Natural killer cell (primary cell): ENCODE results near the gene LY6G6F. TPM values are rescaled to one million over a fixed set of nuclear protein-coding genes. Genes with fewer than 3 reads are reported as not detected.
A peak's percentile ranks its signal among the peaks of the same experiment; 100 is the strongest.

Source experiments
- ATAC-seq, 3 donors: fragments of 150-1000 bp in 2 of 3; fragments of 200-7000 bp in 1 of 3; cut with Tn5 transposase; 1 replicate in 1 of 3; 2 replicates in 2 of 3; pipeline ENCODE4 v1.10.0; 2021; ENCODE audit warnings: mild to moderate bottlenecking in 2 of 3, moderate library complexity in 2 of 3
- DNase-seq, 2 donors: peaks; one replicate each; pipeline versions ENCODE4 v3.0.0 to v3.0.0-alpha.2; 2013 to 2021; ENCODE audit warnings: mixed read lengths in 1 of 2
- H3K27ac ChIP-seq: one replicate; pipeline ENCODE4 v1.5.1; 2013; ENCODE audit warnings: mild to moderate bottlenecking, low read length
- H3K27me3 ChIP-seq: one replicate; pipeline ENCODE4 v1.6.1; 2013; ENCODE audit warnings: low read length; ENCODE audit not compliant: control insufficient read depth, insufficient read depth
- H3K36me3 ChIP-seq: one replicate; pipeline ENCODE4 v1.6.1; 2013; ENCODE audit warnings: low read length; ENCODE audit not compliant: control insufficient read depth, insufficient read depth
- H3K4me1 ChIP-seq: one replicate; pipeline ENCODE4 v1.6.1; 2013; ENCODE audit warnings: low read length; ENCODE audit not compliant: control insufficient read depth, insufficient read depth
- H3K4me3 ChIP-seq: one replicate; pipeline ENCODE4 v1.5.1; 2013; ENCODE audit warnings: low read length
- H3K9me3 ChIP-seq: one replicate; pipeline ENCODE4 v1.6.1; 2013; ENCODE audit warnings: low read length; ENCODE audit not compliant: control insufficient read depth, insufficient read depth
- H3K27ac Mint-ChIP-seq, 2 donors: one replicate each; pipeline ENCODE4 v1.8.0; 2022; ENCODE audit warnings: mild to moderate bottlenecking in 2 of 2, mixed read lengths in 2 of 2, moderate library complexity in 1 of 2
- H3K27me3 Mint-ChIP-seq, 2 donors: one replicate each; pipeline ENCODE4 v1.8.0; 2022; ENCODE audit warnings: low read depth in 2 of 2, mixed read lengths in 2 of 2
- H3K36me3 Mint-ChIP-seq: one replicate; pipeline ENCODE4 v1.8.0; 2022; ENCODE audit warnings: mixed read lengths
- H3K4me1 Mint-ChIP-seq, 2 donors: one replicate each; pipeline ENCODE4 v1.8.0; 2022; ENCODE audit warnings: mixed read lengths in 2 of 2
- H3K4me3 Mint-ChIP-seq: one replicate; pipeline ENCODE4 v1.8.0; 2022; ENCODE audit warnings: mild to moderate bottlenecking, moderate library complexity, mixed read lengths
- H3K9me3 Mint-ChIP-seq, 2 donors: one replicate each; pipeline ENCODE4 v1.8.0; 2022; ENCODE audit warnings: mixed read lengths in 2 of 2
- WGBS: methylation state at CpG from one replicate; pipeline ENCODE4 v1.1.7; 2013; ENCODE audit warnings: missing lambda C conversion rate; ENCODE audit not compliant: insufficient coverage; 5-methylcytosine and 5-hydroxymethylcytosine counted together
- intact Hi-C: fragments of 100-400 bp; cut with micrococcal nuclease; formaldehyde crosslinking; loops from one replicate; pipeline ENCODE4 v1.14.2; 2022
- total RNA-seq, 4 donors: library from RNA; stranded (reverse); fragments of 120-200 nt in 1 of 4; gene quantifications; one replicate each; pipeline versions ENCODE4 v1.2.3 to v1.2.4, GENCODE V29; 2013 to 2022
- TF ChIP-seq, protein P1 (sequence below): fragments of 200-600 bp; IDR thresholded peaks from one replicate; pipeline ENCODE4 v1.8.0; 2022; ENCODE audit warnings: antibody characterized with exemption

Gene LY6G6F
- total RNA-seq, 3 donors from 2014 or later (not counting 1 experiment from before 2014, with no cell fraction given), result 0.97 to 3.2 (median 1.4) TPM

- Mint-ChIP-seq H3K27ac (peak overlapping the region in 1 of 2 donors; percentile 26), H3K9me3 (no peaks in the 10 kb centered on the region), H3K36me3 (no peaks in the 10 kb centered on the region), H3K4me1 (peaks cover 3 to 10% of the 10 kb centered on the region in 2 donors), H3K27me3 (no peaks in the 10 kb centered on the region), H3K4me3 (no peak overlapping the region)
- Histone ChIP-seq H3K36me3 (peaks cover 46% of the 10 kb centered on the region), H3K9me3 (no peaks in the 10 kb centered on the region), H3K27ac (no peak overlapping the region), H3K4me1 (peaks cover 14% of the 10 kb centered on the region), H3K27me3 (no peaks in the 10 kb centered on the region), H3K4me3 (no peak overlapping the region)
- intact Hi-C loops, result no loop called here
- 92% methylated on average over 5 of the region's 5 CpGs for WGBS
- TF ChIP-seq, protein P1, sequence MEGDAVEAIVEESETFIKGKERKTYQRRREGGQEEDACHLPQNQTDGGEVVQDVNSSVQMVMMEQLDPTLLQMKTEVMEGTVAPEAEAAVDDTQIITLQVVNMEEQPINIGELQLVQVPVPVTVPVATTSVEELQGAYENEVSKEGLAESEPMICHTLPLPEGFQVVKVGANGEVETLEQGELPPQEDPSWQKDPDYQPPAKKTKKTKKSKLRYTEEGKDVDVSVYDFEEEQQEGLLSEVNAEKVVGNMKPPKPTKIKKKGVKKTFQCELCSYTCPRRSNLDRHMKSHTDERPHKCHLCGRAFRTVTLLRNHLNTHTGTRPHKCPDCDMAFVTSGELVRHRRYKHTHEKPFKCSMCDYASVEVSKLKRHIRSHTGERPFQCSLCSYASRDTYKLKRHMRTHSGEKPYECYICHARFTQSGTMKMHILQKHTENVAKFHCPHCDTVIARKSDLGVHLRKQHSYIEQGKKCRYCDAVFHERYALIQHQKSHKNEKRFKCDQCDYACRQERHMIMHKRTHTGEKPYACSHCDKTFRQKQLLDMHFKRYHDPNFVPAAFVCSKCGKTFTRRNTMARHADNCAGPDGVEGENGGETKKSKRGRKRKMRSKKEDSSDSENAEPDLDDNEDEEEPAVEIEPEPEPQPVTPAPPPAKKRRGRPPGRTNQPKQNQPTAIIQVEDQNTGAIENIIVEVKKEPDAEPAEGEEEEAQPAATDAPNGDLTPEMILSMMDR, result no peak
- ATAC-seq, result no peak
- DNase-seq, result no peak
These were observed 20.2 kb upstream of the LY6G6F start for GRCh38 chr6:31686483-31686882.

DNA sequence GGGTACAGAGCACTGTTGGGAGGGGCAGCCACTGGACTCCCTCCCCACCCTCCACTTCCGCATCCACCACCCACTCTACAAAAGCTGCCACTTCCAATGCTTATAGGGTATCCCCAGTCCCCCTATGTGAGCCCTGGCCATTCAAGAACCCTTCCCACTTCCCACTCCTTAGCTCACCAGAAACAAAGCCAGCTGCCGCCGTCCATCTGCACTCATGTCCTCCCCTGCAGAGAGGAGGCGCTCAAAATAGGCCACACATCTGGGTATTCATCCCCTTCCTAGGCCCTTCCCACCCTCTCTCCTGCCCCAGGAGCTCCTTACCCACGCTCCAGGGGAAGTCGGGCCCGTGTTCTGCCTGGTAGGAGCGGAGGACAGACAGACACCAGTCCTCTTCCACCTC, 19.3 kb upstream of the LY6G6F start:
- DNase-seq, result no peak
- no peaks in the 10 kb centered on the region for H3K27me3 Mint-ChIP-seq
- H3K4me1 Mint-ChIP-seq, result peaks cover 0 to 7% of the 10 kb centered on the region in 2 donors
- intact Hi-C loops, result no loop called here
- no peak overlapping the region for H3K4me3 Mint-ChIP-seq
- no peak overlapping the region for H3K27ac Mint-ChIP-seq
- ATAC-seq, result no peak
- Histone ChIP-seq H3K27ac (no peak overlapping the region), H3K36me3 (peaks cover 52% of the 10 kb centered on the region), H3K4me3 (no peak overlapping the region), H3K4me1 (peaks cover 10% of the 10 kb centered on the region), H3K27me3 (no peaks in the 10 kb centered on the region), H3K9me3 (no peaks in the 10 kb centered on the region)
- no peaks in the 10 kb centered on the region for H3K9me3 Mint-ChIP-seq
- TF ChIP-seq, protein P1, result no peak
- WGBS, result 94% methylated on average over 8 of the region's 8 CpGs
- H3K36me3 Mint-ChIP-seq, result no peaks in the 10 kb centered on the region

GRCh38 chr6:31687860-31688693, 18.6 kb upstream of the LY6G6F start:
- Histone ChIP-seq H3K4me1 (peaks cover 5% of the 10 kb centered on the region), H3K9me3 (no peaks in the 10 kb centered on the region), H3K4me3 (no peak overlapping the region), H3K27me3 (no peaks in the 10 kb centered on the region), H3K36me3 (peaks cover 60% of the 10 kb centered on the region), H3K27ac (no peak overlapping the region)
- 95% methylated on average over 13 of the region's 14 CpGs for WGBS
- Mint-ChIP-seq H3K27me3 (no peaks in the 10 kb centered on the region), H3K4me1 (peaks cover 0 to 7% of the 10 kb centered on the region in 2 donors), H3K9me3 (no peaks in the 10 kb centered on the region), H3K36me3 (no peaks in the 10 kb centered on the region), H3K27ac (no peak overlapping the region), H3K4me3 (no peak overlapping the region)
- ATAC-seq (peak in 1 of 3 donors; percentile 18), DNase-seq (no peak)
- intact Hi-C loops, result no loop called here
- TF ChIP-seq, protein P1, result no peak
